NCI-H2227 (cell line): ENCODE measurements around the gene MPP3.

Experiments used
- DNase-seq: peaks from one replicate; lab custom pipeline; 2025; ENCODE audit not compliant: unreplicated experiment; lab: John Stamatoyannopoulos, UW

MPP3 gene

DNA sequence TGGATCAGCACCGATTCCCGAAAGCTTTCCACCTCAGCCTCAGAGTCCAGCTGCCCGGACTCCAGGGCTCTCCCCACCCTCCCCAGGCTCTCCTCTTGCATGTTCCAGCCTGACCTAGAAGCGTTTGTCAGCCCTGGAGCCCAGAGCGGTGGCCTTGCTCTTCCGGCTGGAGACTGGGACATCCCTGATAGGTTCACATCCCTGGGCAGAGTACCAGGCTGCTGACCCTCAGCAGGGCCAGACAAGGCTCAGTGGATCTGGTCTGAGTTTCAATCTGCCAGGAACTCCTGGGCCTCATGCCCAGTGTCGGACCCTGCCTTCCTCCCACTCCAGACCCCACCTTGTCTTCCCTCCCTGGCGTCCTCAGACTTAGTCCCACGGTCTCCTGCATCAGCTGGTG, 29.0 kb upstream of the MPP3 start:
- DNase-seq = no peak

DNA sequence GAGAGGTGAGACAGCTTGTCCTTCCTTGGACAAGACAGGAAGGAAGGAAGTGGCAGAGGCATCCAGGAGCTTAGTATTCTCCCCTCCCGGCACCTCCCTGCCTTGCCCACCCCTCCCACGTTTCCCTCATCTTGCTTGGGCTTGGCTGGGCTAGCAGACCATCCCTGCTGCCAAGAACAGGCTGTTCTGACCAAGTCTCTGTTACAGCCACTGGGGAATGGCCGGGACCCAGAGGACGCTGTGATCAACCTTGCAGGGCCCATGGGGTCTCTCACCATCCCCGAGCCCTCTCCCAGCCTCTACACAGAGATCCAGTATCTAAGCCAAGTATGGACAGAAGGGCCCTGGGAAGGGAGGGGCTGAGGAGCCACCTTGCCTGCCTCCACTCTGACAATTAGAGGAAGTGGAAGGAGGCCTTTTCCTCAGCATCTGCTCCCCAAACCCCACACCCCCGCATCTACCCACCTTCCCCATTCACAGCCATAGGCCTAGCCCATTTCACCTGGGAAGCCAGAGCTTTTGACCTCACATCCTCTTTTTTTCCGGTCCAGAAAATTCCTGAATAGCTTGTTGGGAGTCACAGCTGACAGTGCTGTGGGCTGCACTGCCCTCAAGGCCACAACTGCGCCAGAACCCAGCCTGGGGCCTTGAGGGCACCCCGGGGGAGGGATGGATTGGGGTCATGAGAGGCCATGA, 28.1 kb upstream of the MPP3 start:
- no peak for DNase-seq

GRCh38 chr17:43860077-43860725, 27.3 kb upstream of the MPP3 start:
- no peak for DNase-seq

DNA sequence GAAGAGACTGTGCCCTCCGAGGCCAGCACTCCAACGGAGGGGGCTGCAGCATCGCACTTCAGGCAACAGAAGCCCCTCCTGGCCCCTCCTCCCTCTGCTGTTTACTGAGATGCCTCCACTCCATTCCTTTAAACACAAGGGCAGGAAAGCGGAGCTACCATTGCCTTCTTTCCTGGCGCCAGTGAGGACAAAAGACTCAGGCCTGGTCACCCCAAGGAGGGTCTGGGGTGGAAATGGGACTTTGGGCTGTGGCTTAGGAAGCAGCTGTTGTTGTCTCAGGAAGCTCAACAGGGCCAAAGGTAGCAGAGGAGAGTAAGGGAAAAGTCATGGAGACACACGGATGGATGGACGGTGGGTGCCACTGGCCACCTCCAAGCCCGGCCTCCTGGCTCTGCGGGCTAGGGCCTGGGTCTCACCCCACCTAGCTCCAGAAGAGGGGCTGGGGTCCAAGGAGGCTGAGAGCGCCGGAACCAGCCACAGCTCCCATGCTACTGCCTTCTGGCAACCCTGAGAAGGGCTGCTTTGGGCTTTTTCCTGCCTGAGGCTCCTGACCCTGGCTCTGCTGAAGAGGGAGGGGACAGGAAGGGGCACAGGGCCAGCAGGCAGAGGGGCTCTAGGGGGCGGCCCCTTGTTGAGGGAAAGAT, 25.1 kb upstream of the MPP3 start:
- no peak for DNase-seq

DNA sequence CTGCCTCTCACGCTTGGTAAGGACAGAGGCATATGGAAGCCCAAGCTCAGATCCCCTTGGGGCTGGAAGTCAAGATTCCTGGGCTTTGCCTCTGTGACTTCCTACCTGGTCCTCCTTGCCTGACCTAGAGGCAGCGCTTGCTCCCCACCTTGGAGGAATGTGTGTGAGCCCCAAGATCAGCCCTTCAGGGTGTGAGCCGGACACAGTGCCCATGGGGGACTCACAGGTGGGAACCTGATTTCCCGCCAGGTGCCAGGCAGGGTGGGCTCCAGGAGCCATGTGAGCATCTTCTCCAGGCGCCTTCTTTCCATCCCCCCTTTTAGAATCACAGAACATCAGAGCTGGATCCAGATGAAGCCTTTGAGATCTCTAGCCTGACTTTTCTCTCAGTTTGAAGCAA, 24.2 kb upstream of the MPP3 start:
- DNase-seq = no peak

DNA sequence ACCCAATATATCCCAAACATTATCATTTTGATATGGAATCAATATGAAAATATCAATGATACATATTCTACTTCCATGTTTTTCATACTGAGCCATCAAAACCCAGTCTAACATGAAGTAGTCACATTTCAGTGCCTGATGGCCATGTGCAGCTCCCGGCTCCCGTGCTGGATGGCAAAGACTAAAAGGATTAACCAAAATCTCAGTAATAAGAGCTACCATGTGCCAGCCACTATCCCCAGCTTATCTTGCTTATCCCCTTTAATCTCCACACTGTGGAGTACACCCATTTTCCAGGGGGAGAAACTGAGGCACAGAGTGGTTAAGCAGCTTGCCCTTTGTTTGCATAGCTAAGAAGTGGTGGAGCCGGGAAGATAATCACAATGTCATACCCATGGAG, 23.2 kb upstream of the MPP3 start:
- DNase-seq = no peak

- DNase-seq = no peak
Measured at GRCh38 chr17:43855061-43855460, 22.1 kb upstream of the MPP3 start.

DNA sequence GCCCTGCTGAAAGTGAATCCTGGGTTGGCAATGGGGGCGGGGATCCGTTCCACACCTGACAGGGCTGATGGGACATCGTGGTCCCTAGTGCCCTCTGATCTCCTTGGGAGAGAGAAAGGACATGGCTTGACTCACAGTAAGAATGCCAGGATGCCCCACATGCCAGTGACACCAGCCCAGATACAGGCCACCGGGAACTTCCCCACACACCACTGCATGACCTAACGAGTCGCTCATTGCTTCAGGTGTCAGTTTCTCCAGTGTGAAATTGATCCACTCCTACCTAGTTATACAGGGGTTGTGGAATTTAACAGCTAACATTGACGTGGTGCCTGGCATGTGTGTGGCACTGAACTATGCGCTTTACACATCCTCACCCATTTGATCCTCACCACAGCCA, 21.6 kb upstream of the MPP3 start:
- no peak for DNase-seq

DNA sequence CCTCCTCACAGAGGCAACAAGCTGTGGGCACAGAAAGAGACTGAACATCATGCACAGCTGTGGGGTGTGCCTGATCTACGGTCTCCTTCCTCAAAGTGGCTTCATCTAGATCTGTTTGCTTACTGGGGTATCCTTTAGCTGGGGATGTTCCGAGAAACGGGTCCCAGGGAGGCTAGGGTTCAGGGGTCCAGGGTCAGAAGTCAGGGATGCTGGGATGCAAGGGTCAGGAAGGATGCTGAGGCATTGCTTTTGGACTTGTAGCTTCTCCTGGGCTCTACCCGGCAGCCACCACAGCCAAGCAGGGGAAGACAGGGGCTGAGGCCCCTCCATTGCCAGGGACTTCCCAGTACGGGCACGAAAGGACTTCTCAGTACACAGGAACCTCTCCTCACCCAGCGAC, 20.6 kb upstream of the MPP3 start:
- no peak for DNase-seq

DNA sequence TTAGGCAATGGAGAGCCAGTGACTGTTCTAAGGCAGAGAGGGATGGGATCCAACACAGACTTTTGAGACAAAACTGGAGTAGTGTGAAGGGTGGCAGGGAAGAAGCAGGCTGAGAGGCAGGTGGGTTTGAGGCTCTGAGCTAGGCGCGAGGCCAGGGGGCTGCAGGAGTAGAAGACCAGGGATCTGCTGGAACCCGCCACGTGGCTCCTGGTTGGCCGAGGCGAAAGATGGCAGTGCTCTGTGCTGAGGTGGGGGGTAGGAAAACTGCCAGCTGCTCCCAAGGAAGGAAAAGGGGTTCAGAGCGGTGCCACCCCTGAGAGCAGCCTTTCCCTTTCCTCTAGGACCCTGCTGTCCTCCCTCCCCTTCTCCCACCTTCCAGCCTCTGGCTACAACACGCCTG, 19.6 kb upstream of the MPP3 start:
- DNase-seq = no peak

GRCh38 chr17:43849116-43849515, 16.2 kb upstream of the MPP3 start:
- DNase-seq = no peak

DNA sequence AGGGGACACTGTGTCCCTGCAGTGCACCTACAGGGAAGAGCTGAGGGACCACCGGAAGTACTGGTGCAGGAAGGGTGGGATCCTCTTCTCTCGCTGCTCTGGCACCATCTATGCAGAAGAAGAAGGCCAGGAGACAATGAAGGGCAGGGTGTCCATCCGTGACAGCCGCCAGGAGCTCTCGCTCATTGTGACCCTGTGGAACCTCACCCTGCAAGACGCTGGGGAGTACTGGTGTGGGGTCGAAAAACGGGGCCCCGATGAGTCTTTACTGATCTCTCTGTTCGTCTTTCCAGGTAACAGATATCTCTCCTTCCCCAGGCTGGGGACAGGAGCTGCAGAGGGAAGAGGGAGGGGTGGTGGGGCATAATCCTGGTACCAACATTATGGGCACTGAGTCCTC, 15.7 kb upstream of the MPP3 start:
- no peak for DNase-seq

DNA sequence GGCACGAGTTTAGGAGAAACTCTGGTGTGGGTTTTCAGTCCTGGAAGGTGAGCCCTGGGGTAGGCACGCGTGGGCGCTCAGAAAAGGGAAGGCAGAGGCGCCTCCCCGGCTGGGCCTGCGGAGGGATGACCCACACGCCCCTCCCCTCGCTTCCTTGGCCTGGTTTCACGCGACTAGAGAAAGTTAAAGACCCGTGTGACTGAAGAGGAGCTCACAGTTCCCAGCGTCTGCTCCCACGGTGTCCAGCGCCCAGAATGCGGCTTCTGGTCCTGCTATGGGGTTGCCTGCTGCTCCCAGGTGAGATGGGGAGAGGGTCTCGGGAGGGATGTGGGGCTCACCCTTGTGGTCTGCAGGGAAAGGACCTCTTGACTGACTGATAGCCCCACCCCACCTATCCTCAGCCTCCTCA, 14.0 kb upstream of the MPP3 start, which contains the start of gene CD300LG:
Gene CD300LG, plus strand, starts transcription at position 214 of the 409 bp plus-strand sequence. Its CDS starts 41 bp downstream, at position 255.
- DNase-seq = no peak

DNA sequence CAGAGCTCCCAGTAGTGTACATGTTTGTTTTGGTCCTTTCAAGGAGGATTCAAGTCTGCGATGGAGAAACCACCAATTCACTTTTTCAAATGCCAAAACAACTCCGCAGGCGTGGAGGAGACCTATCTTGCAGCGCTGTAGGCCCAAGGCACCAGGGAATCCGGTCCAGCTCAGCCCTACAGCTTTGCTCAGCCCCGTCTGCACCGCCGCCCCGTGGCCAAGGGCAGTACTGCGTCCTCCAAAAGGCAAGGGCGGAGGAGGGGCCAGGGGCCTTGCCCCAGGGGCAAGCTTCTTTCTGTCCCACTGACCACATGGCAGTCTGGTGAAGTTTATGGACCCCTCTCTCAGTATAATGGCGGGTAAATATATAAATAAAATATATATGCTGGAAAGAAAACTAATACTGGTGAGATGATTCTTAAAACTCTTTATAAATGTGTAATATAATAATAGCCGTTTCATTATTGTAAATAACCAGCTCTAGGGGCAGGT, 13.3 kb upstream of the MPP3 start:
- DNase-seq = peak; percentile 82

DNA sequence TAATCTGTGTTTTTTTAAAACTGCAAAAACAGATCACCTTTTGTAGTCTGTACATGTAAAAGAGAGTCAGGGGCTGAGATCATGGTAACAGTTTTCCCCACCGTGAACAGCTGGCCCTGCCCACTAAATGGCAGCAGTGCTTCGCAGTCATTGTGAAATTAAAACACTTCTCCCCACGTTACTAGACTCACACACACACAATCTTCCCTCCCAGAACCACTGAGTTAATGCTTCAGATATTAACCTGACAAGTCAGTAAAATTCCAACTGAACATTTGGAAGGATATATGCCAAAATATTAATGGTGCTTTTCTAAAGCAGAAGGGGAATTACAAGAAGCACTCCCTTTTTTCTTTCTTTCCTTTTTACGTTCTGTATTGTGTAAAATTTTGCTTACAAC, 12.8 kb upstream of the MPP3 start:
- DNase-seq = no peak

DNA sequence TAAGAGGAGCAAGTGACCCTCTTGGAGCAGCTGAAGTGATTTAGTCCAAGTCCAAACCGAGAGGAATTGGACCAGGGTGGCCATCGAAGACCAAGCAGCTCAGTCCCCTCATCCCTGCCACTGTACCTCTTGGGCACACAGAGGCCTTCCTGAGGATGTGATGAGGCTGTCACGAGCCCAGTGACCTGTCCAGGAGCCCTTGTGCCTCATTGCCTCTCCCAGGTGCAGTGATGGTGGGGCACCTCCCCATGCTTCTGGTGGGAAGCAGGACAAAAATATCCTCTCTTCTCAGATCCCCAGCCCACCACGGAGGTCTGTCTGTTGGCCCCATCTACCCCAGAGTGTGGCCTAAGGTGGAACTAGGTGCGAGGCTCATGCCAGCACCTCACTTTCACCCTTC, 11.3 kb upstream of the MPP3 start:
- DNase-seq = no peak

DNA sequence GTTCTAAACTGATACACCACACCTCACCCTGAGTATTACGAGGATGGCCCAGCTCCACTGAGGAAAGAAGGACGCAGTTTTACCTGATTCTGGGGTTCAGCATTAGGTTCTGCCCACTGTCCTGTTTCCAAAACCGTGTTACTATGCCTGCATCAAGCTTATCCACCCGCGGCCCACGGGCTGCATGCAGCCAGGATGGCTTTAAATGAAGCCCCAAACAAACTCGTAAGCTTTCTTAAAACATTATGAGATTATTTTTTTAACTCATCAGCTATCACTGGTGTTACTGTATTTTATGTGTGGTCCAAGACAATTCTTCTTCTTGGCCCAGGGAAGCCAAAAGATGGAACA, 10.0 kb upstream of the MPP3 start:
- no peak for DNase-seq

DNA sequence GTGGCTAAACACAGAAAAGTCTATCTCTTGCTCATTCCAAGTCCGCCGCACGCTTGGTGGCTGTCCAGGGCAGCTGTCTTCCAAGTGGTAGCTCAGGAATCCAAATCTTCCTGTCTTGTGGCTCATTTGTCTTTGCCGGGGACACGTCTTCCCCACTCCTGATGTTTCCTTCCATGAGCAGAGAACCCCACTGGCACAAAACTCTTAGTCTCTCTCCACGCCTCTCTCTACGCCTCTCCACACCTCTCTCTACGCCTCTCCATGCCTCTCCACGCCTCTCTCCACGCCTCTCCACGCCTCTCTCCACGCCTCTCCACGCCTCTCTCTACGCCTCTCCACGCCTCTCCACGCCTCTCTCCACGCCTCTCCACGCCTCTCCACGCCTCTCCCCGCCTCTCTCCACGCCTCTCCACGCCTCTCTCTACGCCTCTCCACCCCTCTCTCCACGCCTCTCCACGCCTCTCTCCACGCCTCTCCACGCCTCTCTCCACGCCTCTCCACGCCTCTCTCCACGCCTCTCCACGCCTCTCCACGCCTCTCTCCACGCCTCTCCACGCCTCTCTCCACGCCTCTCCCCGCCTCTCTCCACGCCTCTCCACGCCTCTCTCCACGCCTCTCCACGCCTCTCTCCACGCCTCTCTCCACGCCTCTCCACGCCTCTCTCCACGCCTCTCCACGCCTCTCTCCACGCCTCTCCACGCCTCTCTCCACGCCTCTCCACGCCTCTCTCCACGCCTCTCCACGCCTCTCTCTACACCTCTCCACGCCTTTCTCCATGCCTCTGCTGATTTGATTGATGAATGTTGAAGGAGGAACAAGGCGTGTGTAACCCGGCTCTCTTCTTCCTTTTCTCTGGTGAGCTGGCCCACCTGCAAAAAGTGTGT, 9.4 kb upstream of the MPP3 start:
- peak; percentile 54 for DNase-seq

- no peak for DNase-seq
Measured at GRCh38 chr17:43841282-43841681, 8.3 kb upstream of the MPP3 start.

DNA sequence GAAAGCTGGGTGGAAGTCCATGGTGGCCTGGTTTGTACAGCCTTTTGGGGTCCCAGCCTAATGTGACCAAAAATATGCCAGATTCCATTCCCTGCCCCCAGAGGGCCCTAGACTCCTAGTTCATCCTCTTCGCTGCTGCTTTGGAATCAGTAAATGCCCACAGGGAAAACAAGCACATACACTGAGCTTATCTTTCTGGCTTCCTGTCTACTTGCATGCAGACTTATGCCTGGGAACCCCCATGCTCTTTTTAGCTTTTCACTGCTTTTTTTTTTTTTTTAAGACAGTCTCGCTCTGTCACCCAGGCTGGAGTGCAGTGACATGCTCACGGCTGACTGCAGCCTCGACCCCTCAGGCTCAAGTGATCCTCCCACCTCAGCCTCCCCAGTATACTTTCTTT, 7.9 kb upstream of the MPP3 start:
- no peak for DNase-seq

DNA sequence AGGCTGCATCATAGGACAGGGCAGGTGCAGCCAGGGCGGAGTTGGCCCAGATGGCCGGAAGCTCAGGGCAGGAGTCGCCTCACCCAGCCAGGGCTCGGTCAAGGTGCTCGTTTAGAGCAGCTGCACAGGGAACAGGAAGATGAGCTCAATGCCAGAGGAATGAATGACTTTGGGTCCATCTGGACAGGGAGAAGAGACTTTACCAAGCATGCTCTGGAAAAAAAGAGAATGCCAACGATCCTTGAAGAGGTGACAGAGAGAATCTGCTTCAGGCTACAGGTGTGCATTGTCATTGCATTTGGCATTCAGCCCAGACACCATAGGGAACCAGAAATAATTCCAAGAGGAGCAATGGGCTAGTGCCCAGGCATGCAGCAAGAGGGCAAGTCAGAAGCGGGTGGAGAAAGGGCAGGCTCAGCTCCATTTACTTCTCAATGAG, 6.7 kb upstream of the MPP3 start:
- DNase-seq = peak; percentile 84
